H9 (cell line): ENCODE results near the gene UBAC2. TPM values are rescaled to one million over a fixed set of nuclear protein-coding genes. Genes with fewer than 3 reads are reported as not detected.

ENCODE experiments used
- DNase-seq: peaks from one replicate; pipeline ENCODE4 v3.0.0-alpha.2; 2017
- H2AFZ ChIP-seq: one replicate; pipeline ENCODE4 v1.6.1; 2013; ENCODE audit warnings: mild to moderate bottlenecking, low read length, control low read depth, moderate library complexity
- H2AK5ac ChIP-seq: 2 replicates; pipeline ENCODE4 v1.6.1; 2013; ENCODE audit warnings: low read length, control low read depth, mixed read lengths; ENCODE audit not compliant: insufficient read length
- H2BK120ac ChIP-seq: one replicate; pipeline ENCODE4 v1.6.1; 2013; ENCODE audit warnings: low read depth, mild to moderate bottlenecking, low read length, control low read depth, inconsistent platforms; ENCODE audit not compliant: poor library complexity, severe bottlenecking
- H2BK12ac ChIP-seq: 2 replicates; pipeline ENCODE4 v1.6.1; 2013; ENCODE audit warnings: low read length, control low read depth, mixed read lengths, low read depth; ENCODE audit not compliant: insufficient read length
- H2BK15ac ChIP-seq: 2 replicates; pipeline ENCODE4 v1.6.1; 2013; ENCODE audit warnings: low read depth, low read length, control low read depth
- H2BK20ac ChIP-seq: one replicate; pipeline ENCODE4 v1.6.1; 2013; ENCODE audit warnings: low read depth, mild to moderate bottlenecking, low read length, control low read depth, inconsistent platforms; ENCODE audit not compliant: poor library complexity, severe bottlenecking
- H2BK5ac ChIP-seq: 2 replicates; pipeline ENCODE4 v1.6.1; 2013; ENCODE audit warnings: low read length, control low read depth, mixed read lengths; ENCODE audit not compliant: insufficient read length
- H3K14ac ChIP-seq: 2 replicates; pipeline ENCODE4 v1.6.1; 2013; ENCODE audit warnings: low read length, control low read depth; ENCODE audit not compliant: insufficient read depth
- H3K18ac ChIP-seq: 2 replicates; pipeline ENCODE4 v1.6.1; 2013; ENCODE audit warnings: low read depth, mild to moderate bottlenecking, mixed read lengths, low read length, control low read depth; ENCODE audit not compliant: insufficient read length
- H3K23ac ChIP-seq: 2 replicates; pipeline ENCODE4 v1.6.1; 2013; ENCODE audit warnings: low read length, control low read depth, mixed read lengths, low read depth; ENCODE audit not compliant: insufficient read length
- H3K23me2 ChIP-seq: 2 replicates; pipeline ENCODE4 v1.6.1; 2013; ENCODE audit warnings: low read depth, mild to moderate bottlenecking, mixed read lengths, low read length, control low read depth; ENCODE audit not compliant: insufficient read length, poor library complexity, severe bottlenecking
- H3K27ac ChIP-seq: 2 replicates; pipeline ENCODE4 v1.5.1; 2013; ENCODE audit warnings: low read length, control low read depth, mixed read lengths, low read depth; ENCODE audit not compliant: insufficient read length
- H3K27me3 ChIP-seq: 2 replicates; pipeline ENCODE4 v1.6.1; 2013; ENCODE audit warnings: low read length, control low read depth, inconsistent platforms; ENCODE audit not compliant: insufficient read depth
- H3K4ac ChIP-seq: 2 replicates; pipeline ENCODE4 v1.6.1; 2013; ENCODE audit warnings: low read depth, mild to moderate bottlenecking, control low read depth, inconsistent platforms, low read length, moderate library complexity
- H3K4me1 ChIP-seq: 2 replicates; pipeline ENCODE4 v1.6.1; 2013; ENCODE audit warnings: low read length, control low read depth, inconsistent platforms; ENCODE audit not compliant: insufficient read depth
- H3K4me2 ChIP-seq: 2 replicates; pipeline ENCODE4 v1.6.1; 2013; ENCODE audit warnings: low read length, control low read depth, mixed read lengths; ENCODE audit not compliant: insufficient read length, insufficient read depth
- H3K56ac ChIP-seq: 2 replicates; pipeline ENCODE4 v1.6.1; 2013; ENCODE audit warnings: low read depth, mild to moderate bottlenecking, mixed read lengths, low read length, control low read depth; ENCODE audit not compliant: insufficient read length
- H3K79me1 ChIP-seq: 2 replicates; pipeline ENCODE4 v1.6.1; 2013; ENCODE audit warnings: low read depth, mild to moderate bottlenecking, moderate library complexity, low read length, control low read depth, inconsistent platforms; ENCODE audit not compliant: insufficient read depth, poor library complexity, severe bottlenecking
- H3K79me2 ChIP-seq: 2 replicates; pipeline ENCODE4 v1.6.1; 2013; ENCODE audit warnings: low read length, control low read depth, inconsistent platforms; ENCODE audit not compliant: insufficient read depth
- H3K9ac ChIP-seq: 2 replicates; pipeline ENCODE4 v1.6.1; 2013; ENCODE audit warnings: low read length, control low read depth, mixed read lengths; ENCODE audit not compliant: insufficient read length; ENCODE audit errors: extremely low read depth
- H3K9me3 ChIP-seq: one replicate; pipeline ENCODE4 v1.6.1; 2013; ENCODE audit warnings: low read depth, low read length, inconsistent platforms; ENCODE audit not compliant: control insufficient read depth
- H3T11ph ChIP-seq: one replicate; pipeline ENCODE4 v1.6.1; 2013; ENCODE audit warnings: mild to moderate bottlenecking, low read length, control low read depth, inconsistent platforms
- H4K20me1 ChIP-seq: one replicate; pipeline ENCODE4 v1.6.1; 2013; ENCODE audit not compliant: control insufficient read depth, insufficient read length, insufficient read depth
- H4K5ac ChIP-seq: 2 replicates; pipeline ENCODE4 v1.6.1; 2013; ENCODE audit warnings: low read depth, mild to moderate bottlenecking, mixed read lengths, low read length, control low read depth; ENCODE audit not compliant: insufficient read length
- H4K8ac ChIP-seq: replicated peaks from 2 replicates; pipeline ENCODE4 v1.6.1; 2013; ENCODE audit warnings: low read length, control low read depth, mixed read lengths, low read depth; ENCODE audit not compliant: insufficient read length
- H4K91ac ChIP-seq: 2 replicates; pipeline ENCODE4 v1.6.1; 2013; ENCODE audit warnings: low read depth, mild to moderate bottlenecking, moderate library complexity, mixed read lengths, low read length, control low read depth; ENCODE audit not compliant: insufficient read length
- H3K27ac Mint-ChIP-seq, 3 experiments: 2 replicates in 2 of 3; 3 replicates in 1 of 3; pipeline ENCODE4 v1.8.0; 2020 to 2021; ENCODE audit warnings: mixed read lengths in 3 of 3, mild to moderate bottlenecking in 1 of 3, moderate library complexity in 1 of 3
- H3K27me3 Mint-ChIP-seq: 2 replicates; pipeline ENCODE4 v1.8.0; 2021; ENCODE audit warnings: low read depth, mild to moderate bottlenecking, moderate library complexity, mixed read lengths
- H3K36me3 Mint-ChIP-seq, 3 experiments: 2 replicates in 2 of 3; 3 replicates in 1 of 3; pipeline ENCODE4 v1.8.0; 2020 to 2021; ENCODE audit warnings: low read depth in 3 of 3, mixed read lengths in 3 of 3; ENCODE audit not compliant: insufficient read depth in 1 of 3
- H3K4me1 Mint-ChIP-seq, 2 experiments: 2 replicates each; pipeline ENCODE4 v1.8.0; 2020; ENCODE audit warnings: mixed read lengths in 2 of 2
- H3K4me3 Mint-ChIP-seq, 2 experiments: 2 replicates in 1 of 2; 3 replicates in 1 of 2; pipeline ENCODE4 v1.8.0; 2020 to 2021; ENCODE audit warnings: mild to moderate bottlenecking in 2 of 2, mixed read lengths in 2 of 2, moderate library complexity in 1 of 2
- H3K9me3 Mint-ChIP-seq, 2 experiments: 2 replicates in 1 of 2; 3 replicates in 1 of 2; pipeline ENCODE4 v1.8.0; 2020; ENCODE audit warnings: mild to moderate bottlenecking in 2 of 2, mixed read lengths in 2 of 2, moderate library complexity in 1 of 2
- WGBS: extraction: QIAGEN DNeasy Blood & Tissue Kit; methylation state at CpG from one replicate; pipeline ENCODE4 v1.1.7; 2013; ENCODE audit warnings: missing lambda C conversion rate, low lambda C conversion rate, mixed read lengths; ENCODE audit not compliant: insufficient read length; ENCODE audit errors: extremely low coverage; 5-methylcytosine and 5-hydroxymethylcytosine counted together
- total RNA-seq: library from RNA; stranded (reverse); gene quantifications from 2 replicates; pipeline ENCODE4 v1.2.1, GENCODE V29; 2021
- TF ChIP-seq, protein P1 (sequence below): fragments of 200-600 bp; sonication (generic); conservative IDR thresholded peaks from 3 replicates; pipeline ENCODE4 v1.8.0; 2021; ENCODE audit warnings: antibody characterized with exemption, mild to moderate bottlenecking

Gene UBAC2
- total RNA-seq, 1 experiment from 2014 or later = 52.3 TPM

DNA sequence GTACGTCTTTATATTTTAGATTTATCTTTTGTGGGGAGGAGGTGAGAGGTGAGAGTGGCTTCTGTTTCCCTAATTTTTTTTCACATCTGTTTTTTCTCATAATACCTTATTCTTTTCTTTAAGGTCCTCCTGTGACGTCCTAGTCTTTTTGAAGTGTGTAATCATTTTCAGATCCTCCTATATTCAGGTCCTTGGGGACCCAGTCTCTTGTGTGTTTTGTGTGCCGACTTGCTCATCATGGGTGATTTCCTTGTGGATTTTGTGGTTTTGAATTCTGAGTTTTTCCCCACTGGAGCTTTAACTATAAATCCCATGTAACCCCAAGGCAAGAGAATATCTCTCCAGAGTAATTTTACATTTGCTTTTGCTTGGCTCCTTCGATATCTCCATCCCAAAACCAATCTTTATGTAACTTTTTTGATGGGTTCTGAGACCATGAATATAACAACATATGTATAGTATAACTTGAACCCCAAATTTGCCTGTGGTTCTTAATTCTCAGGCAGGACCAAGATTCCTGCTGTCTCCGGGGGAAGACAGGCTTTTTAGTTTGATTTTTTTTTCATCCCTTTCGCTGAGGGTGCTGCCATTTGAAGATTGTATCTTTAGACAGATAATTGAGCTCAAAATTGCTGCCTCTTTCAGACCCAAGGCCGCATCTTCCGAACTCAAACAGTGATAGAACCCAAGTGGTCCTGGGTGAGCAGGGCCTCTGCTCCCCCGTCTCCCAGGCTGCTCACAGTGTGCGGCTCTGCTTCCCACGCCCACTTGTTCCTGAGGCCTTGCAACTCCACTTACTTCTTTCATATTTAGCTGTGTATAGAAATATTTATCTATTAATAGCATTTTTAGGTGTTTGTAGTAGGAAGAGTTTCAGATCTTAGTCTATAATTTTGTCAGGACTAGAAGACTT lies 165.7 kb downstream of the UBAC2 start:
- H3K36me3 Mint-ChIP-seq = peaks cover 8 to 21% (median 14%) of the 10 kb centered on the region in 3 experiments; a peak in 6 of 7 replicates
- Histone ChIP-seq H2AFZ (no peak overlapping the region), H4K91ac (no peak overlapping the region), H3K79me2 (no peaks in the 10 kb centered on the region), H2BK5ac (no peak overlapping the region), H3K9me3 (no peaks in the 10 kb centered on the region), H4K5ac (no peak overlapping the region), H3K4me2 (no peak overlapping the region), H3K56ac (no peak overlapping the region), H2BK12ac (no peak overlapping the region), H3K14ac (no peak overlapping the region), H2BK20ac (no peak overlapping the region), H3K79me1 (no peaks in the 10 kb centered on the region), H3K23me2 (no peaks in the 10 kb centered on the region), H3K27ac (no peak overlapping the region), H2BK120ac (no peak overlapping the region), H3K4ac (no peak overlapping the region), H3K27me3 (no peaks in the 10 kb centered on the region), H3K9ac (no peak overlapping the region), H2BK15ac (no peak overlapping the region), H4K20me1 (no peaks in the 10 kb centered on the region), H2AK5ac (no peak overlapping the region), H3K18ac (no peak overlapping the region), H3K4me1 (no peaks in the 10 kb centered on the region), H3K23ac (no peak overlapping the region), H4K8ac (no peak overlapping the region), H3T11ph (no peak overlapping the region)
- TF ChIP-seq, protein P1, sequence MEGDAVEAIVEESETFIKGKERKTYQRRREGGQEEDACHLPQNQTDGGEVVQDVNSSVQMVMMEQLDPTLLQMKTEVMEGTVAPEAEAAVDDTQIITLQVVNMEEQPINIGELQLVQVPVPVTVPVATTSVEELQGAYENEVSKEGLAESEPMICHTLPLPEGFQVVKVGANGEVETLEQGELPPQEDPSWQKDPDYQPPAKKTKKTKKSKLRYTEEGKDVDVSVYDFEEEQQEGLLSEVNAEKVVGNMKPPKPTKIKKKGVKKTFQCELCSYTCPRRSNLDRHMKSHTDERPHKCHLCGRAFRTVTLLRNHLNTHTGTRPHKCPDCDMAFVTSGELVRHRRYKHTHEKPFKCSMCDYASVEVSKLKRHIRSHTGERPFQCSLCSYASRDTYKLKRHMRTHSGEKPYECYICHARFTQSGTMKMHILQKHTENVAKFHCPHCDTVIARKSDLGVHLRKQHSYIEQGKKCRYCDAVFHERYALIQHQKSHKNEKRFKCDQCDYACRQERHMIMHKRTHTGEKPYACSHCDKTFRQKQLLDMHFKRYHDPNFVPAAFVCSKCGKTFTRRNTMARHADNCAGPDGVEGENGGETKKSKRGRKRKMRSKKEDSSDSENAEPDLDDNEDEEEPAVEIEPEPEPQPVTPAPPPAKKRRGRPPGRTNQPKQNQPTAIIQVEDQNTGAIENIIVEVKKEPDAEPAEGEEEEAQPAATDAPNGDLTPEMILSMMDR = no peak
- no peaks in the 10 kb centered on the region for H3K27me3 Mint-ChIP-seq
- H3K4me1 Mint-ChIP-seq = peaks cover 0 to 7% of the 10 kb centered on the region in 2 experiments; a peak in 2 of 4 replicates
- no CpG with 5 or more reads among the region's 11 CpGs for WGBS
- no peaks in the 10 kb centered on the region for H3K9me3 Mint-ChIP-seq
- peak overlapping the region in 1 of 3 experiments; percentile 59; a peak in 2 of 7 replicates for H3K27ac Mint-ChIP-seq
- H3K4me3 Mint-ChIP-seq = no peak overlapping the region
- DNase-seq = no peak
